A549 (cell line): ENCODE data around the gene MTRR.
A peak's percentile ranks its signal among the peaks of the same experiment; 100 is the strongest.

ENCODE experiments used
- CHD2 ChIP-seq: fragments of 150-350 bp; IDR thresholded peaks from 2 replicates; pipeline ENCODE4 v1.6.1; 2014; ENCODE audit warnings: low read length; ENCODE audit not compliant: partially characterized antibody
- CHD4 ChIP-seq: fragments of 200-600 bp; sonication (generic); IDR thresholded peaks from 2 replicates; pipeline ENCODE4 v1.6.1; 2016; ENCODE audit warnings: antibody characterized with exemption, mild to moderate bottlenecking, borderline replicate concordance
- CTCF ChIP-seq: fragments of >200 bp; sonication (Bioruptor Twin); formaldehyde crosslinking; IDR thresholded peaks from 3 replicates; pipeline ENCODE4 v1.5.1; 2016
- EP300 ChIP-seq, 2 experiments: fragments of >200 bp; sonication (Bioruptor Twin); formaldehyde crosslinking; IDR thresholded peaks; 2 replicates in 1 of 2; 3 replicates in 1 of 2; pipeline ENCODE4 v1.6.1; 2016 to 2017
- HDAC2 ChIP-seq: fragments of 200-600 bp; sonication (generic); IDR thresholded peaks from 2 replicates; pipeline ENCODE4 v1.6.1; 2016
- HEYL ChIP-seq: fragments of 250-450 bp; sonication (Bioruptor Pico); IDR thresholded peaks from 2 replicates; pipeline ENCODE4 v1.8.0; 2021; ENCODE audit warnings: mild to moderate bottlenecking, moderate library complexity
- JUNB ChIP-seq: fragments of >200 bp; sonication (Bioruptor Twin); formaldehyde crosslinking; IDR thresholded peaks from 2 replicates; pipeline ENCODE4 v1.6.1; 2016
- POLR2A ChIP-seq: IDR thresholded peaks from 2 replicates; pipeline ENCODE4 v1.6.1; 2012; ENCODE audit warnings: mild to moderate bottlenecking, low read length
- RAD21 ChIP-seq, 2 experiments: fragments of >200 bp in 1 of 2; sonication (Bioruptor Twin) in 1 of 2; formaldehyde crosslinking in 1 of 2; IDR thresholded peaks in 1 of 2; conservative IDR thresholded peaks in 1 of 2; 2 replicates in 1 of 2; 3 replicates in 1 of 2; pipeline ENCODE4 v1.6.1; 2012 to 2018; ENCODE audit warnings: inconsistent platforms in 1 of 2
- REST ChIP-seq: fragments of 200-600 bp; sonication (generic); IDR thresholded peaks from 2 replicates; pipeline ENCODE4 v1.6.1; 2016; ENCODE audit warnings: antibody characterized with exemption, mild to moderate bottlenecking, moderate library complexity
- SMC3 ChIP-seq: fragments of >200 bp; sonication (Bioruptor Twin); formaldehyde crosslinking; IDR thresholded peaks from 3 replicates; pipeline ENCODE4 v1.6.1; 2018; ENCODE audit warnings: inconsistent platforms
- TF ChIP-seq, protein P1 (sequence below): IDR thresholded peaks from 2 replicates; pipeline ENCODE4 v1.6.1; 2012

GRCh38 chr5:7878381-7878873 is 9.5 kb downstream of the MTRR start:
- no peak for TF ChIP-seq POLR2A
- TF ChIP-seq, protein P1, sequence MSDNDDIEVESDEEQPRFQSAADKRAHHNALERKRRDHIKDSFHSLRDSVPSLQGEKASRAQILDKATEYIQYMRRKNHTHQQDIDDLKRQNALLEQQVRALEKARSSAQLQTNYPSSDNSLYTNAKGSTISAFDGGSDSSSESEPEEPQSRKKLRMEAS = no peak
- TF ChIP-seq HDAC2 = no peak
- peak; percentile 72 to 84; a peak in 4 of 5 replicates for TF ChIP-seq EP300 (IDR thresholded peaks at IDR 0.05)
- TF ChIP-seq SMC3 = no peak
- TF ChIP-seq CTCF = no peak
- no peak for TF ChIP-seq REST
- TF ChIP-seq CHD4 = no peak
- TF ChIP-seq HEYL = no peak
- TF ChIP-seq JUNB = peak; percentile 88
- TF ChIP-seq CHD2 = no peak
- TF ChIP-seq RAD21 (conservative IDR thresholded peaks at IDR 0.05 in 1 of 2, IDR thresholded peaks at IDR 0.05 in 1 of 2) = no peak; a peak in 1 of 5 replicates
